Amygdala (tissue), 56 donors: ENCODE results near the gene SEMA3C.

Source experiments
- DNase-seq, 56 donors: peaks; one replicate each; lab custom pipeline; 2025; lab: John Stamatoyannopoulos, UW

Gene SEMA3C

GRCh38 chr7:80830584-80831285 is 88.1 kb downstream of the SEMA3C start:
- DNase-seq, result no peak

- DNase-seq, result no peak
Measured at GRCh38 chr7:80830010-80830409, 88.8 kb downstream of the SEMA3C start.

GRCh38 chr7:80829527-80829926 is 89.3 kb downstream of the SEMA3C start:
- DNase-seq, result no peak

- DNase-seq, result no peak
Measured at GRCh38 chr7:80827239-80827633, 91.6 kb downstream of the SEMA3C start.

- no peak for DNase-seq
Measured at GRCh38 chr7:80826520-80827238, 92.2 kb downstream of the SEMA3C start.

GRCh38 chr7:80825499-80825898 is 93.4 kb downstream of the SEMA3C start:
- DNase-seq, result no peak

GRCh38 chr7:80824253-80824652 is 94.6 kb downstream of the SEMA3C start:
- DNase-seq, result no peak

- no peak for DNase-seq
Measured at GRCh38 chr7:80823057-80823456, 95.8 kb downstream of the SEMA3C start.

GRCh38 chr7:80821771-80822319 is 97.0 kb downstream of the SEMA3C start:
- no peak for DNase-seq

- no peak for DNase-seq
Measured at GRCh38 chr7:80819503-80819902, 99.3 kb downstream of the SEMA3C start.

- DNase-seq, result no peak
Measured at GRCh38 chr7:80818181-80818580, 100.7 kb downstream of the SEMA3C start.

- DNase-seq, result no peak
Measured at GRCh38 chr7:80816806-80817205, 102.0 kb downstream of the SEMA3C start.

- no peak for DNase-seq
Measured at GRCh38 chr7:80815733-80816132, 103.1 kb downstream of the SEMA3C start.

- no peak for DNase-seq
Measured at GRCh38 chr7:80809545-80809944, 109.3 kb downstream of the SEMA3C start.

GRCh38 chr7:80807166-80807900 is 111.5 kb downstream of the SEMA3C start:
- DNase-seq, result no peak

- DNase-seq, result no peak
Measured at GRCh38 chr7:80806663-80807062, 112.2 kb downstream of the SEMA3C start.

GRCh38 chr7:80804589-80804988 is 114.3 kb downstream of the SEMA3C start:
- no peak for DNase-seq

- DNase-seq, result no peak
Measured at GRCh38 chr7:80802527-80802926, 116.3 kb downstream of the SEMA3C start.

- DNase-seq, result no peak
Measured at GRCh38 chr7:80794631-80795573, 123.9 kb downstream of the SEMA3C start.

GRCh38 chr7:80791509-80791929 is 127.3 kb downstream of the SEMA3C start:
- no peak for DNase-seq
